Adrenal gland (tissue), 5 donors: ENCODE results near the gene CRYGN.

Experiments used
- CTCF ChIP-seq, 6 experiments: fragments of 450-650 bp in 4 of 6; fragments of 200-600 bp in 2 of 6; sonication (generic) in 1 of 6; IDR thresholded peaks; 1 replicate in 5 of 6; 2 replicates in 1 of 6; pipeline versions ENCODE4 v1.5.1 to v1.8.0; 2016 to 2021; ENCODE audit warnings: antibody characterized with exemption in 6 of 6, mild to moderate bottlenecking in 2 of 6, moderate library complexity in 1 of 6
- POLR2A ChIP-seq, 2 donors: fragments of 450-650 bp; IDR thresholded peaks; one replicate each; pipeline ENCODE4 v1.6.1; 2017; ENCODE audit warnings: antibody characterized with exemption in 2 of 2, mild to moderate bottlenecking in 2 of 2, moderate library complexity in 1 of 2
- donor health status: DM: no; HTN: no; CAD: no.

GRCh38 chr7:151431281-151431767 is 8.6 kb downstream of the CRYGN start:
- TF ChIP-seq CTCF (IDR thresholded peaks at IDR 0.05) (no peak), POLR2A (IDR thresholded peaks at IDR 0.05) (no peak)
